ENCODE data around the gene SYT9. TPM values are rescaled to one million over a fixed set of nuclear protein-coding genes. Genes with fewer than 3 reads are reported as not detected.

Gene SYT9
- total and polyA plus RNA-seq, 2 of the 4 experiments (the other 2 are of a cell fraction), result not detected

- no peak overlapping the region for H3K23ac ChIP-seq (ENCODE audit: low read depth, low read length)
- no peak overlapping the region for H3K27ac ChIP-seq (ENCODE audit: insufficient read depth, low read length)
- in situ Hi-C loops (cut with MboI; ENCODE audit: low sequenced_read_pairs) (no loop called here), dilution Hi-C loops (cut with HindIII; ENCODE audit: low sequenced_read_pairs, unreplicated experiment) (no loop called here), intact Hi-C loops (cut with micrococcal nuclease) (no loop called here)
- no peak overlapping the region for H4K5ac ChIP-seq (ENCODE audit: low read depth, low read length)
- H3K79me1 ChIP-seq (ENCODE audit: low read depth in 1 of 2, low read length in 2 of 2), result no peaks in the 10 kb centered on the region
- 0 out of 2 replicates have a peak, but pooled peaks cover 2% of the 10 kb centered on the region for H3K9me3 ChIP-seq (ENCODE audit: control insufficient read depth, insufficient read depth, low read length)
- POLR2A ChIA-PET (ENCODE audit: unreplicated experiment), result no interaction called here
- DNase-seq, result no peak
- CTCF ChIA-PET, result no interaction called here
- no peak overlapping the region for H2AFZ ChIP-seq (replicated peaks; ENCODE audit: low read length, poor library complexity)
- no peaks in the 10 kb centered on the region for H3K9me1 ChIP-seq (ENCODE audit: insufficient read depth, low read length)
- ATAC-seq (ENCODE audit: low read depth), result no peak
- no peak overlapping the region for H2BK5ac ChIP-seq (ENCODE audit: low read depth, low read length, poor library complexity, severe bottlenecking)
- no peak overlapping the region for H3K14ac ChIP-seq (replicated peaks; ENCODE audit: low read depth, low read length)
- H3K4me1 ChIP-seq (ENCODE audit: control insufficient read depth, insufficient read depth, low read length), result no peaks in the 10 kb centered on the region
- H3K4me3 ChIP-seq (ENCODE audit: insufficient read depth, low read depth, low read length), result no peak overlapping the region
- no peak overlapping the region for H2AK5ac ChIP-seq (ENCODE audit: low read depth, low read length)
- H3K4ac ChIP-seq (ENCODE audit: low read depth, low read length), result no peak overlapping the region
- TF ChIP-seq FOS (IDR thresholded peaks at IDR 0.05; ENCODE audit: low read depth, low read length) (no peak), RFX5 (IDR thresholded peaks at IDR 0.05; ENCODE audit: low read depth, low read length) (no peak), MAZ (IDR thresholded peaks at IDR 0.05; ENCODE audit: borderline replicate concordance, low read depth, low read length) (no peak), NFE2L2 (IDR thresholded peaks at IDR 0.05; ENCODE audit: low read depth, low read length) (no peak), CHD1 (IDR thresholded peaks at IDR 0.05; ENCODE audit: low read depth, low read length) (no peak), MXI1 (IDR thresholded peaks at IDR 0.05; ENCODE audit: borderline replicate concordance, low read depth, low read length) (no peak), ELK1 (IDR thresholded peaks at IDR 0.05; ENCODE audit: borderline replicate concordance, low read depth, low read length) (no peak), POLR2A (IDR thresholded peaks at IDR 0.05; ENCODE audit: low read depth, low read length) (no peak), RAD21 (IDR thresholded peaks at IDR 0.05; ENCODE audit: low read length) (no peak), MAFK (IDR thresholded peaks at IDR 0.05; ENCODE audit: low read depth, low read length) (no peak), CEBPB (IDR thresholded peaks at IDR 0.05; ENCODE audit: low read depth, low read length) (no peak), SMC3 (IDR thresholded peaks at IDR 0.05; ENCODE audit: low read depth, low read length) (no peak), RCOR1 (IDR thresholded peaks at IDR 0.05; ENCODE audit: insufficient replicate concordance, low read length) (no peak), BHLHE40 (IDR thresholded peaks at IDR 0.05; ENCODE audit: low read depth, low read length) (no peak)
- TF ChIP-seq, protein P1, sequence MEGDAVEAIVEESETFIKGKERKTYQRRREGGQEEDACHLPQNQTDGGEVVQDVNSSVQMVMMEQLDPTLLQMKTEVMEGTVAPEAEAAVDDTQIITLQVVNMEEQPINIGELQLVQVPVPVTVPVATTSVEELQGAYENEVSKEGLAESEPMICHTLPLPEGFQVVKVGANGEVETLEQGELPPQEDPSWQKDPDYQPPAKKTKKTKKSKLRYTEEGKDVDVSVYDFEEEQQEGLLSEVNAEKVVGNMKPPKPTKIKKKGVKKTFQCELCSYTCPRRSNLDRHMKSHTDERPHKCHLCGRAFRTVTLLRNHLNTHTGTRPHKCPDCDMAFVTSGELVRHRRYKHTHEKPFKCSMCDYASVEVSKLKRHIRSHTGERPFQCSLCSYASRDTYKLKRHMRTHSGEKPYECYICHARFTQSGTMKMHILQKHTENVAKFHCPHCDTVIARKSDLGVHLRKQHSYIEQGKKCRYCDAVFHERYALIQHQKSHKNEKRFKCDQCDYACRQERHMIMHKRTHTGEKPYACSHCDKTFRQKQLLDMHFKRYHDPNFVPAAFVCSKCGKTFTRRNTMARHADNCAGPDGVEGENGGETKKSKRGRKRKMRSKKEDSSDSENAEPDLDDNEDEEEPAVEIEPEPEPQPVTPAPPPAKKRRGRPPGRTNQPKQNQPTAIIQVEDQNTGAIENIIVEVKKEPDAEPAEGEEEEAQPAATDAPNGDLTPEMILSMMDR (conservative IDR thresholded peaks at IDR 0.05; ENCODE audit: low read depth, low read length), result no peak
- TF ChIP-seq, protein P2, sequence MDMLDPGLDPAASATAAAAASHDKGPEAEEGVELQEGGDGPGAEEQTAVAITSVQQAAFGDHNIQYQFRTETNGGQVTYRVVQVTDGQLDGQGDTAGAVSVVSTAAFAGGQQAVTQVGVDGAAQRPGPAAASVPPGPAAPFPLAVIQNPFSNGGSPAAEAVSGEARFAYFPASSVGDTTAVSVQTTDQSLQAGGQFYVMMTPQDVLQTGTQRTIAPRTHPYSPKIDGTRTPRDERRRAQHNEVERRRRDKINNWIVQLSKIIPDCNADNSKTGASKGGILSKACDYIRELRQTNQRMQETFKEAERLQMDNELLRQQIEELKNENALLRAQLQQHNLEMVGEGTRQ (IDR thresholded peaks at IDR 0.05; ENCODE audit: low read depth, low read length), result no peak
- no peak overlapping the region for H2BK15ac ChIP-seq (ENCODE audit: low read depth, low read length)
- H2AK9ac ChIP-seq (replicated peaks; ENCODE audit: low read depth, low read length, poor library complexity), result no peak overlapping the region
- H3K56ac ChIP-seq (ENCODE audit: extremely low read depth, insufficient read depth, low read length), result no peak overlapping the region
- H4K91ac ChIP-seq (ENCODE audit: insufficient read depth, low read depth, low read length), result no peak overlapping the region
- no peak overlapping the region for H3K9ac ChIP-seq (ENCODE audit: low read depth, low read length)
- no peak overlapping the region for H3K4me2 ChIP-seq (ENCODE audit: low read depth, low read length)
- no peaks in the 10 kb centered on the region for H3K27me3 ChIP-seq (ENCODE audit: control insufficient read depth, insufficient read depth, low read length)
- H4K20me1 ChIP-seq (ENCODE audit: insufficient read depth, low read length), result no peaks in the 10 kb centered on the region
- no TSS peak for BruUV-seq (replicated peaks)
- no peak overlapping the region for H2BK120ac ChIP-seq (ENCODE audit: low read depth, low read length)
- no peak overlapping the region for H3K18ac ChIP-seq (ENCODE audit: low read depth, low read length)
- H2BK20ac ChIP-seq (ENCODE audit: low read depth, low read length), result no peak overlapping the region
- H3K36me3 ChIP-seq (ENCODE audit: control insufficient read depth, insufficient read depth, low read length), result no peaks in the 10 kb centered on the region
- no peak overlapping the region for H4K8ac ChIP-seq (ENCODE audit: low read depth in 2 of 2, low read length in 2 of 2)
Observed at GRCh38 chr11:7384691-7385090, 133.0 kb downstream of the SYT9 start.
